ENCODE measurements around the gene SPPL2B. TPM values are rescaled to one million over a fixed set of nuclear protein-coding genes. Genes with fewer than 3 reads are reported as not detected.

The SPPL2B gene
- total and polyA plus RNA-seq, 9 of the 15 experiments (the other 6 are each of a cell fraction or from before 2014, with no cell fraction given): 0.20 to 81.2 (median 15.1) TPM

GRCh38 chr19:2385053-2385721 is 56.7 kb downstream of the SPPL2B start (continued):
- TF ChIP-seq ZBTB49 (CRISPR knock-in tag; IDR thresholded peaks at IDR 0.05; ENCODE audit: borderline replicate concordance) (no peak), AFF4 (CRISPR knock-in tag; IDR thresholded peaks at IDR 0.05) (no peak; the same call in 1 of the 2 replicates), KHSRP (IDR thresholded peaks at IDR 0.05) (no peak), ZSCAN29 (IDR thresholded peaks at IDR 0.05) (no peak), KLF13 (tag; IDR thresholded peaks at IDR 0.05; ENCODE audit: borderline replicate concordance, low read depth) (peak; percentile 84), ZNF232 (CRISPR knock-in tag; IDR thresholded peaks at IDR 0.05) (no peak), HDAC3 (IDR thresholded peaks at IDR 0.05; ENCODE audit: borderline replicate concordance, partially characterized antibody) (no peak), DDX20 (tag; IDR thresholded peaks at IDR 0.05; ENCODE audit: low read depth) (no peak), KLF16 (IDR thresholded peaks at IDR 0.05) (no peak), TRIM24 (IDR thresholded peaks at IDR 0.05) (peak; percentile 50 to 65), CHD1 (IDR thresholded peaks at IDR 0.05; ENCODE audit: low read length) (no peak), THRB (CRISPR knock-in tag; conservative IDR thresholded peaks at IDR 0.05) (no peak), ARID3B (CRISPR knock-in tag; IDR thresholded peaks at IDR 0.05; ENCODE audit: borderline replicate concordance) (no peak), NBN (IDR thresholded peaks at IDR 0.05; ENCODE audit: low read depth) (peak; percentile 68; the same call in 1 of the 2 replicates), MYBL2 (IDR thresholded peaks at IDR 0.05; ENCODE audit: low read depth) (peak; percentile 65), MYBL2 (CRISPR knock-in tag; IDR thresholded peaks at IDR 0.05; ENCODE audit: borderline replicate concordance) (no peak), CAMTA2 (CRISPR knock-in tag; conservative IDR thresholded peaks at IDR 0.05) (no peak)

Measured in K562 (cell line).